GM18907 (cell line): ENCODE measurements around the gene PTPRN2.
"Not testable (repeated sequence)": the region's sequence is repeated elsewhere in the genome, so short reads cannot be mapped to it uniquely, and the experiment has no call there.

Source experiments
- ATAC-seq: cut with Tn5 transposase; IDR thresholded peaks from one replicate; pipeline ENCODE4 v1.9.1; 2021; ENCODE audit warnings: mild to moderate bottlenecking, moderate library complexity; ENCODE audit not compliant: unreplicated experiment

The PTPRN2 gene

GRCh38 chr7:157707983-157708918, 879.4 kb downstream of the PTPRN2 start:
- no peak for ATAC-seq

GRCh38 chr7:157704365-157704764, 883.3 kb downstream of the PTPRN2 start:
- no peak for ATAC-seq

- no peak for ATAC-seq
Measured at GRCh38 chr7:157703534-157704195, 884.0 kb downstream of the PTPRN2 start.

GRCh38 chr7:157703131-157703530, 884.5 kb downstream of the PTPRN2 start:
- no peak for ATAC-seq

GRCh38 chr7:157702311-157703023, 885.2 kb downstream of the PTPRN2 start:
- ATAC-seq = no peak

- ATAC-seq = not testable (repeated sequence)
Measured at GRCh38 chr7:157701395-157702180, 886.0 kb downstream of the PTPRN2 start.

GRCh38 chr7:157700231-157701005, 887.2 kb downstream of the PTPRN2 start:
- ATAC-seq = no peak

- ATAC-seq = no peak
Measured at GRCh38 chr7:157699357-157700013, 888.1 kb downstream of the PTPRN2 start.

- ATAC-seq = not testable (repeated sequence)
Measured at GRCh38 chr7:157697287-157697686, 890.3 kb downstream of the PTPRN2 start.

- ATAC-seq = not testable (repeated sequence)
Measured at GRCh38 chr7:157695609-157696008, 892.0 kb downstream of the PTPRN2 start.

GRCh38 chr7:157694376-157694665, 893.3 kb downstream of the PTPRN2 start:
- no peak for ATAC-seq

GRCh38 chr7:157693521-157694375, 893.9 kb downstream of the PTPRN2 start:
- no peak for ATAC-seq

- ATAC-seq = no peak
Measured at GRCh38 chr7:157693071-157693520, 894.5 kb downstream of the PTPRN2 start.

- ATAC-seq = no peak
Measured at GRCh38 chr7:157692460-157693011, 895.1 kb downstream of the PTPRN2 start.

GRCh38 chr7:157691586-157692459, 895.8 kb downstream of the PTPRN2 start:
- no peak for ATAC-seq

- no peak for ATAC-seq
Measured at GRCh38 chr7:157690833-157691585, 896.6 kb downstream of the PTPRN2 start.
